Adrenal gland (tissue), 5 donors: ENCODE data around the gene DCANP1.

Experiments used
- POLR2A ChIP-seq, 2 donors: fragments of 450-650 bp; IDR thresholded peaks; one replicate each; pipeline ENCODE4 v1.6.1; 2017; ENCODE audit warnings: antibody characterized with exemption in 2 of 2, mild to moderate bottlenecking in 2 of 2, moderate library complexity in 1 of 2
- TF ChIP-seq, protein P1 (sequence below), 6 experiments: fragments of 450-650 bp in 4 of 6; fragments of 200-600 bp in 2 of 6; sonication (generic) in 1 of 6; IDR thresholded peaks; 1 replicate in 5 of 6; 2 replicates in 1 of 6; pipeline versions ENCODE4 v1.5.1 to v1.8.0; 2016 to 2021; ENCODE audit warnings: antibody characterized with exemption in 6 of 6, mild to moderate bottlenecking in 2 of 6, moderate library complexity in 1 of 6
- donor health status: DM: no; HTN: no; CAD: no.

DNA sequence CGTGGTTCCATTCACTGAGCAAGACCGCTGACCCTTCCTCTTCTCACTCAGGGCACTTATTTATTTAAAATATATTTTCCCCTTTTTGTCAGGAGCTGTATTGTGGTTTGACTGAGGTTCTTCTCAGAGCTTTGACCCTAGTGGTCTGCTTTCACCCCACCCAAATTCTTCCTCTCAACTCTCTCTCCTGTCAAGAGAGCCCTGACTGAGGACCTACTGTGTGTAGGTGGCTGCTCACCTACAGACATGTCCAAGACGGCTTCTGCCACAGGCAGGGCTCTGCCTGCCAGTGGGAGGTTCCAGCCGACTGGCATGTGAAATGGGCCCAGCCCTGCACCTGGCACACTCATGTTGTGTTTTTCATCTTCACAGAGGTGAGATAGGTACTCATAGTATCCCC, 5.2 kb downstream of the DCANP1 start:
- TF ChIP-seq, protein P1, sequence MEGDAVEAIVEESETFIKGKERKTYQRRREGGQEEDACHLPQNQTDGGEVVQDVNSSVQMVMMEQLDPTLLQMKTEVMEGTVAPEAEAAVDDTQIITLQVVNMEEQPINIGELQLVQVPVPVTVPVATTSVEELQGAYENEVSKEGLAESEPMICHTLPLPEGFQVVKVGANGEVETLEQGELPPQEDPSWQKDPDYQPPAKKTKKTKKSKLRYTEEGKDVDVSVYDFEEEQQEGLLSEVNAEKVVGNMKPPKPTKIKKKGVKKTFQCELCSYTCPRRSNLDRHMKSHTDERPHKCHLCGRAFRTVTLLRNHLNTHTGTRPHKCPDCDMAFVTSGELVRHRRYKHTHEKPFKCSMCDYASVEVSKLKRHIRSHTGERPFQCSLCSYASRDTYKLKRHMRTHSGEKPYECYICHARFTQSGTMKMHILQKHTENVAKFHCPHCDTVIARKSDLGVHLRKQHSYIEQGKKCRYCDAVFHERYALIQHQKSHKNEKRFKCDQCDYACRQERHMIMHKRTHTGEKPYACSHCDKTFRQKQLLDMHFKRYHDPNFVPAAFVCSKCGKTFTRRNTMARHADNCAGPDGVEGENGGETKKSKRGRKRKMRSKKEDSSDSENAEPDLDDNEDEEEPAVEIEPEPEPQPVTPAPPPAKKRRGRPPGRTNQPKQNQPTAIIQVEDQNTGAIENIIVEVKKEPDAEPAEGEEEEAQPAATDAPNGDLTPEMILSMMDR (IDR thresholded peaks at IDR 0.05): no peak
- no peak for TF ChIP-seq POLR2A (IDR thresholded peaks at IDR 0.05)
